ENCODE results near the gene TRIM46.

DNA sequence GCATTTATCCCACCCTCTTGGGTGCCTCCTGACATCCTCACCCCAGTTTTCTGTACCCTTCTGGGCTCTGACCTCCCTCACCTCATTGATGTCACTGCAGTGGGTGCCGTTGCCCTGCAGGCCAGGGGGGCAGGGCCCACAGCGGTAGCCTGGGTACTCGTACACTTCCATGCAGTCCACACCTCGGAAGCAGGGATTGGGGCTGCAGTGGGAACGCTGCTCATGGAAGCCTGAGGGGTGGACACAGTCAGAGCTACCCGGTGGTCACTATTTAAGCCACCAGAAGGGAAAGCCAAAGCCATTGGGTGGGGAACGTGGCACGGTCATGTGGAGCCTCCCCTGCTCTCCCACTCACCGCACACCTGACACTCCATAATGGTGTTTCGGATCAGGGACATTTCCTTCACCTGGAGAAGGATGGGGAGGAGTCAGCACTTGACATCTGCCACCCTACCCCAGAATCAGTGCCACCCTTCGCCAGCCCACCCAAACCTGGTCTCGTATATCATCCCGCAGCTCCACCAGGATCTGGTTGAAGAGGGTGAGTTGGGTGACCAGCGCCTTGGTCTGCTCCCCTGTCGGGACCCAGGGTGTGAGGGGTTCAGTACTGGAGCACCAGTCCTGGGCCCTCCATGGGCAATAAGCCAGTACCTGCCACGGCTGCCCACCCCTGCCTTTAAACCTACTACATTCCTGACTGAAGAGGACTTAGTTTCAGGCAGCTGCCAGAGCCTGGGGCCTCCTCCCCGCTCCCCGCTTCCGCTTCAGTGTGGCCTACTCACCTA is 29.3 kb downstream of the TRIM46 start:
- no peak for TF ChIP-seq ZFX (IDR thresholded peaks at IDR 0.05; ENCODE audit: borderline replicate concordance)
- TF ChIP-seq, protein P1, sequence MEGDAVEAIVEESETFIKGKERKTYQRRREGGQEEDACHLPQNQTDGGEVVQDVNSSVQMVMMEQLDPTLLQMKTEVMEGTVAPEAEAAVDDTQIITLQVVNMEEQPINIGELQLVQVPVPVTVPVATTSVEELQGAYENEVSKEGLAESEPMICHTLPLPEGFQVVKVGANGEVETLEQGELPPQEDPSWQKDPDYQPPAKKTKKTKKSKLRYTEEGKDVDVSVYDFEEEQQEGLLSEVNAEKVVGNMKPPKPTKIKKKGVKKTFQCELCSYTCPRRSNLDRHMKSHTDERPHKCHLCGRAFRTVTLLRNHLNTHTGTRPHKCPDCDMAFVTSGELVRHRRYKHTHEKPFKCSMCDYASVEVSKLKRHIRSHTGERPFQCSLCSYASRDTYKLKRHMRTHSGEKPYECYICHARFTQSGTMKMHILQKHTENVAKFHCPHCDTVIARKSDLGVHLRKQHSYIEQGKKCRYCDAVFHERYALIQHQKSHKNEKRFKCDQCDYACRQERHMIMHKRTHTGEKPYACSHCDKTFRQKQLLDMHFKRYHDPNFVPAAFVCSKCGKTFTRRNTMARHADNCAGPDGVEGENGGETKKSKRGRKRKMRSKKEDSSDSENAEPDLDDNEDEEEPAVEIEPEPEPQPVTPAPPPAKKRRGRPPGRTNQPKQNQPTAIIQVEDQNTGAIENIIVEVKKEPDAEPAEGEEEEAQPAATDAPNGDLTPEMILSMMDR (IDR thresholded peaks at IDR 0.05) = no peak
